Stimulated activated CD8-positive, alpha-beta memory T cell treated with anti-CD3 and anti-CD28 coated beads, Interleukin-15, amount 100 ng/mL, for 1 hour (primary cell): ENCODE results near the gene CXCL1.

Experiments used
- DNase-seq: peaks from one replicate; pipeline ENCODE4 v3.0.0-alpha.2; 2020; ENCODE audit warnings: low read depth

CXCL1 gene

DNA sequence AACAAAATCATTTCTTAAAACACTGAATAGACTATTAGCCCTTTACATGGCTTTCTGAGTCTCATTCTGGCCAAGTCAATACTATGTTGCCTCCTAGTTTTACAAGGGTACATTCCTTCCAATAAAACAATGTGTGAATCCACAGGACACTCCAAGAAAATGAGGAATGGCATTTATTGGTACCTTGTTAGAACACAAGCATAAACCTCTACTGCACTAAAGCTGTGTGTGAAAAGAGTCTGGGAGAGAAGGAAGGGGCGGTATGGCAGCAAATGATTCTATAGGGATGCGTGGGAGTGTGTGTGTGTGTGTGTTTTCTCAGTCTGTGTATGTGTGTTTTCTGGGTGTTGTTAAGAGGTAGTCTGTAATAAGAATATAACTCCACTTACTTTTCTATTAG is 48.9 kb downstream of the CXCL1 start:
- DNase-seq = no peak

- DNase-seq = no peak
Measured at GRCh38 chr4:73919691-73920090, 50.5 kb downstream of the CXCL1 start.
